Measurements from ENCODE around the gene CAMKK2.
"Not testable (repeated sequence)": the region's sequence is repeated elsewhere in the genome, so short reads cannot be mapped to it uniquely, and the experiment has no call there.

Gene CAMKK2

GRCh38 chr12:121296618-121297434 is at the start of gene CAMKK2:
Gene CAMKK2, minus strand, starts transcription at chr12:121296709. Its CDS starts 22,183 bp downstream, at chr12:121274526.
- peak; percentile 85 for DNase-seq

- no peak for DNase-seq
Observed at GRCh38 chr12:121345151-121345815, 48.8 kb upstream of the CAMKK2 start.

- DNase-seq, result no peak
Observed at GRCh38 chr12:121344506-121344905, 48.0 kb upstream of the CAMKK2 start.

- no peak for DNase-seq
Observed at GRCh38 chr12:121337416-121337815, 40.9 kb upstream of the CAMKK2 start.

- peak; percentile 58 for DNase-seq
Observed at GRCh38 chr12:121334513-121335343, 38.2 kb upstream of the CAMKK2 start.

GRCh38 chr12:121333747-121334146 is 37.2 kb upstream of the CAMKK2 start:
- no peak for DNase-seq

GRCh38 chr12:121331248-121331647 is 34.7 kb upstream of the CAMKK2 start:
- DNase-seq, result no peak

- DNase-seq, result no peak
Observed at GRCh38 chr12:121330692-121331091, 34.2 kb upstream of the CAMKK2 start.

- no peak for DNase-seq
Observed at GRCh38 chr12:121330195-121330594, 33.7 kb upstream of the CAMKK2 start.

GRCh38 chr12:121328620-121329019 is 32.1 kb upstream of the CAMKK2 start:
- no peak for DNase-seq

GRCh38 chr12:121326996-121327674 is 30.6 kb upstream of the CAMKK2 start:
- no peak for DNase-seq

GRCh38 chr12:121325922-121326396 is 29.4 kb upstream of the CAMKK2 start:
- no peak for DNase-seq

- DNase-seq, result no peak
Observed at GRCh38 chr12:121323908-121324307, 27.4 kb upstream of the CAMKK2 start.

GRCh38 chr12:121318121-121318520 is 21.6 kb upstream of the CAMKK2 start:
- DNase-seq, result no peak

- no peak for DNase-seq
Observed at GRCh38 chr12:121314431-121314830, 17.9 kb upstream of the CAMKK2 start.

GRCh38 chr12:121310231-121310630 is 13.7 kb upstream of the CAMKK2 start:
- DNase-seq, result not testable (repeated sequence)

GRCh38 chr12:121307397-121307796 is 10.9 kb upstream of the CAMKK2 start:
- DNase-seq, result not testable (repeated sequence)

GRCh38 chr12:121304306-121304705 is 7.8 kb upstream of the CAMKK2 start:
- DNase-seq, result no peak

- no peak for DNase-seq
Observed at GRCh38 chr12:121301876-121302275, 5.4 kb upstream of the CAMKK2 start.

- peak; percentile 1 for DNase-seq
Observed at GRCh38 chr12:121300083-121300819, 3.7 kb upstream of the CAMKK2 start.

- no peak for DNase-seq
Observed at GRCh38 chr12:121299662-121300061, 3.2 kb upstream of the CAMKK2 start.

- not testable (repeated sequence) for DNase-seq
Observed at GRCh38 chr12:121298411-121298810, 1.9 kb upstream of the CAMKK2 start.
